ENCODE data around the gene MAN1B1. TPM values are rescaled to one million over a fixed set of nuclear protein-coding genes. Genes with fewer than 3 reads are reported as not detected.

Gene MAN1B1
- polyA plus RNA-seq, 3 donors, result 29.3 to 38.2 (median 33.3) TPM

- intact Hi-C loops (cut with micrococcal nuclease), result no loop called here
- peaks cover 15 to 28% (median 28%) of the 10 kb centered on the region in 3 donors for H3K27me3 Mint-ChIP-seq (ENCODE audit: low read depth in 3 of 3)
- Histone ChIP-seq H3K4me1 (ENCODE audit: control insufficient read depth in 1 of 2, insufficient read depth in 2 of 2, low read length in 2 of 2) (no peaks in the 10 kb centered on the region), H3K4me2 (replicated peaks; ENCODE audit: extremely low read depth, low read length, poor library complexity, severe bottlenecking) (no peak overlapping the region), H3K9ac (ENCODE audit: insufficient read depth, low read length, poor library complexity, severe bottlenecking) (no peak overlapping the region), H3K27me3 (ENCODE audit: control insufficient read depth in 2 of 2, insufficient read depth in 2 of 2, low read length in 2 of 2) (peaks cover 0 to 3% of the 10 kb centered on the region in 2 donors), H2AFZ (ENCODE audit: insufficient read depth, low read depth, low read length, poor library complexity, severe bottlenecking) (no peak overlapping the region), H3K27ac (ENCODE audit: low read depth in 1 of 2, low read length in 2 of 2) (no peak overlapping the region), H4K20me1 (ENCODE audit: insufficient read depth, low read length) (no peaks in the 10 kb centered on the region), H3K4me3 (replicated peaks in 1 of 3; ENCODE audit: low read depth in 2 of 3, low read length in 3 of 3) (no peak overlapping the region), H3K36me3 (replicated peaks in 1 of 2; ENCODE audit: control insufficient read depth in 1 of 2, insufficient read depth in 2 of 2, low read length in 2 of 2) (no peaks in the 10 kb centered on the region), H3K9me3 (replicated peaks in 1 of 2; ENCODE audit: control insufficient read depth in 1 of 2, insufficient read depth in 1 of 2, low read length in 2 of 2) (peaks cover 0 to 15% of the 10 kb centered on the region in 2 donors), H3K79me2 (ENCODE audit: insufficient read depth, low read length) (no peaks in the 10 kb centered on the region)
- TF ChIP-seq CTCF (IDR thresholded peaks at IDR 0.05), result no peak
- peak overlapping the region in 1 of 7 donors; percentile 64 for H3K27ac Mint-ChIP-seq
- no peaks in the 10 kb centered on the region for H3K36me3 Mint-ChIP-seq
- peak overlapping the region in 1 of 2 donors; percentile 51 for H3K4me3 Mint-ChIP-seq
- WGBS (ENCODE audit: insufficient coverage), result 91% methylated on average over 21 of the region's 26 CpGs
- no peak for DNase-seq
- no peaks in the 10 kb centered on the region for H3K4me1 Mint-ChIP-seq
- peaks cover 5 to 20% (median 12%) of the 10 kb centered on the region in 7 donors for H3K9me3 Mint-ChIP-seq
Measured at GRCh38 chr9:137147091-137147792, 60.5 kb downstream of the MAN1B1 start.

GRCh38 chr9:137147793-137148160 lies 61.0 kb downstream of the MAN1B1 start:
- Histone ChIP-seq H3K79me2 (ENCODE audit: insufficient read depth, low read length) (no peaks in the 10 kb centered on the region), H3K27ac (ENCODE audit: low read depth in 1 of 2, low read length in 2 of 2) (no peak overlapping the region), H3K4me2 (replicated peaks; ENCODE audit: extremely low read depth, low read length, poor library complexity, severe bottlenecking) (no peak overlapping the region), H3K9ac (ENCODE audit: insufficient read depth, low read length, poor library complexity, severe bottlenecking) (no peak overlapping the region), H3K9me3 (replicated peaks in 1 of 2; ENCODE audit: control insufficient read depth in 1 of 2, insufficient read depth in 1 of 2, low read length in 2 of 2) (peaks cover 0 to 15% of the 10 kb centered on the region in 2 donors), H4K20me1 (ENCODE audit: insufficient read depth, low read length) (no peaks in the 10 kb centered on the region), H3K36me3 (replicated peaks in 1 of 2; ENCODE audit: control insufficient read depth in 1 of 2, insufficient read depth in 2 of 2, low read length in 2 of 2) (no peaks in the 10 kb centered on the region), H3K4me1 (ENCODE audit: control insufficient read depth in 1 of 2, insufficient read depth in 2 of 2, low read length in 2 of 2) (no peaks in the 10 kb centered on the region), H3K4me3 (replicated peaks in 1 of 3; ENCODE audit: low read depth in 2 of 3, low read length in 3 of 3) (no peak overlapping the region), H3K27me3 (ENCODE audit: control insufficient read depth in 2 of 2, insufficient read depth in 2 of 2, low read length in 2 of 2) (peaks cover 0 to 3% of the 10 kb centered on the region in 2 donors), H2AFZ (ENCODE audit: insufficient read depth, low read depth, low read length, poor library complexity, severe bottlenecking) (no peak overlapping the region)
- Mint-ChIP-seq H3K4me1 (no peaks in the 10 kb centered on the region), H3K27ac (no peak overlapping the region), H3K27me3 (ENCODE audit: low read depth in 3 of 3) (peaks cover 12 to 28% (median 23%) of the 10 kb centered on the region in 3 donors), H3K36me3 (no peaks in the 10 kb centered on the region), H3K9me3 (peaks cover 5 to 20% (median 12%) of the 10 kb centered on the region in 7 donors), H3K4me3 (no peak overlapping the region)
- WGBS (ENCODE audit: insufficient coverage), result 31% methylated on average over 6 of the region's 24 CpGs
- intact Hi-C loops (cut with micrococcal nuclease), result no loop called here
- TF ChIP-seq CTCF (IDR thresholded peaks at IDR 0.05), result no peak
- DNase-seq, result no peak
